Right lobe of liver (tissue), 6 donors: Measurements from ENCODE around the gene SPAG16. TPM values are rescaled to one million over a fixed set of nuclear protein-coding genes. Genes with fewer than 3 reads are reported as not detected.
"Not testable (repeated sequence)": the region's sequence is repeated elsewhere in the genome, so short reads cannot be mapped to it uniquely, and the experiment has no call there.

Experiments
- ATAC-seq, 4 donors: fragments of 200-7000 bp; cut with Tn5 transposase; one replicate each; pipeline ENCODE4 v1.9.1; 2020; ENCODE audit warnings: mild to moderate bottlenecking in 4 of 4, moderate library complexity in 4 of 4
- DNase-seq, 3 donors: peaks; one replicate each; pipeline ENCODE4 v3.0.0-alpha.2; 2020
- H3K27ac ChIP-seq, 3 donors: fragments of 200-600 bp; one replicate each; pipeline ENCODE4 v1.8.0; 2022
- H3K27me3 ChIP-seq, 2 donors: fragments of 200-600 bp; one replicate each; pipeline ENCODE4 v1.8.0; 2022
- H3K36me3 ChIP-seq, 4 donors: fragments of 200-600 bp; sonication (generic) in 1 of 4; one replicate each; pipeline versions ENCODE4 v1.5.1 to v1.8.0; 2017 to 2022; ENCODE audit warnings: control low read depth in 1 of 4
- H3K4me1 ChIP-seq, 4 donors: fragments of 200-600 bp; sonication (generic) in 1 of 4; one replicate each; pipeline versions ENCODE4 v1.5.1 to v1.8.0; 2017 to 2022; ENCODE audit warnings: control low read depth in 1 of 4
- H3K4me3 ChIP-seq, 3 donors: fragments of 200-600 bp; one replicate each; pipeline ENCODE4 v1.8.0; 2022
- H3K9me3 ChIP-seq, 4 donors: fragments of 200-600 bp; sonication (generic) in 1 of 4; one replicate each; pipeline versions ENCODE4 v1.5.1 to v1.8.0; 2017 to 2022; ENCODE audit warnings: control low read depth in 1 of 4
- POLR2A ChIP-seq: fragments of 450-650 bp; IDR thresholded peaks from one replicate; pipeline ENCODE4 v1.6.1; 2017; ENCODE audit warnings: antibody characterized with exemption, mild to moderate bottlenecking
- WGBS: methylation state at CpG from one replicate; pipeline ENCODE4 v1.1.6; 2018; ENCODE audit warnings: low coverage, low lambda C conversion rate; ENCODE audit not compliant: insufficient coverage; ENCODE audit errors: missing lambda C conversion rate; 5-methylcytosine and 5-hydroxymethylcytosine counted together
- intact Hi-C, 2 donors: fragments of 100-400 bp; cut with DNase I; formaldehyde crosslinking; loops; one replicate each; pipeline versions ENCODE4 v1.11.2 to v1.14.1; 2022
- total RNA-seq, 6 experiments: library from RNA; depleted of rRNA in 2 of 6; stranded (reverse); fragments of >200 nt in 2 of 6; fragmentation: NEBNext Ultra II Directional in 3 of 6; extraction: Animal tissue kit (Norgen Biotek cat#: 25700) in 3 of 6; gene quantifications; one replicate each; pipeline versions ENCODE4 v1.1.0 to v1.2.4, GENCODE V29; 2016 to 2023
- TF ChIP-seq, protein P1 (sequence below), 4 donors: fragments of 200-600 bp in 3 of 4; fragments of 450-650 bp in 1 of 4; IDR thresholded peaks; one replicate each; pipeline versions ENCODE4 v1.5.1 to v1.8.0; 2016 to 2022; ENCODE audit warnings: antibody characterized with exemption in 4 of 4, mild to moderate bottlenecking in 2 of 4
- donor health status: DM: no; HTN: yes; CAD: no.
- donor health status: DM: no; HTN: no; CAD: no.
- donor health status: DM: no; HTN: no; CAD: no.
- donor health status: DM: no; HTN: yes; CAD: no.
- donor health status: DM: no; HTN: yes; CAD: no.

The SPAG16 gene
- total RNA-seq, 6 experiments from 2014 or later: 7.2 to 15.3 (median 9.0) TPM

DNA sequence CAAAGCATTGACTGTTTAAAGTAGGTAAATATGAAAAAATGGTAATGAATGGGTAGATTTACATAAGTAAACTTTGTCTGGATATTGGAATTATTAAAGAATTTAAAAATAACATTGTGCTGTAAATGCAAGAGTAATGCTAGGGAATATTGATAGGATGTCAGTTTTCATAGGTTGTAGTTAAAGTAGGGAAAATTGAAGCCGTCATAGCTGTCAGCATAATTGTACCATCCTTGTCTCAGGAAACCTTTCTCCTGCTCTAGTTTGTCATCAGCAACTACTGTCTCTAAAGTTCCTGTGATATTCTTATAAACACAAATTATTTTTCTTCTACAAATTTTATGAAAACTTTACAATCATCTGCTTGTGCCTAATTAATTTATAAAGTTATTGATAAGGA, 10.1 kb upstream of the SPAG16 start:
- WGBS: 46% methylated on average over 1 of the region's 1 CpG

DNA sequence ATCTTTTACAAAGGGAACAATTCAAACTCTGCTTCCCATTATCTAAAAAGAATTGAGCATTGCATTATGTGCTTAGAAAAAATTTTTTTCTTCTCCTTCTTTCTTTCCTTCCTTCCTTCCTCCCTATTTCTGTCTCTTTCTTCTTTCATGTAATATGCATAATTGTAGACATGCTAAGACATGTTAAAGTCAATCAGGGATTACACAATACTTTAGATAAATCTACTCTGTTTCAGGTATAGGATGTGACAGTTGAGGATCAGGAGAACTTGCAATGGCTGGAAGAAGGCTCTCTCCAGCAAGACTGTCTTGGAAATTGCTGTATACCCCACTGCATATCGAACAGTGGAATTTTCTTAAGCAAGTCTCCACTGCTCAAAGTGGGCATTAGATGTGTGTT, 9.0 kb upstream of the SPAG16 start:
- 90% methylated on average over 1 of the region's 1 CpG for WGBS
- no peaks in the 10 kb centered on the region for H3K4me1 ChIP-seq
- H3K27me3 ChIP-seq: no peaks in the 10 kb centered on the region
- H3K27ac ChIP-seq: no peak overlapping the region
- peaks cover 0 to 4% (median 0%) of the 10 kb centered on the region in 4 donors for H3K9me3 ChIP-seq
- intact Hi-C loops: no loop called here
- no peak overlapping the region for H3K4me3 ChIP-seq
- TF ChIP-seq POLR2A: no peak
- TF ChIP-seq, protein P1, sequence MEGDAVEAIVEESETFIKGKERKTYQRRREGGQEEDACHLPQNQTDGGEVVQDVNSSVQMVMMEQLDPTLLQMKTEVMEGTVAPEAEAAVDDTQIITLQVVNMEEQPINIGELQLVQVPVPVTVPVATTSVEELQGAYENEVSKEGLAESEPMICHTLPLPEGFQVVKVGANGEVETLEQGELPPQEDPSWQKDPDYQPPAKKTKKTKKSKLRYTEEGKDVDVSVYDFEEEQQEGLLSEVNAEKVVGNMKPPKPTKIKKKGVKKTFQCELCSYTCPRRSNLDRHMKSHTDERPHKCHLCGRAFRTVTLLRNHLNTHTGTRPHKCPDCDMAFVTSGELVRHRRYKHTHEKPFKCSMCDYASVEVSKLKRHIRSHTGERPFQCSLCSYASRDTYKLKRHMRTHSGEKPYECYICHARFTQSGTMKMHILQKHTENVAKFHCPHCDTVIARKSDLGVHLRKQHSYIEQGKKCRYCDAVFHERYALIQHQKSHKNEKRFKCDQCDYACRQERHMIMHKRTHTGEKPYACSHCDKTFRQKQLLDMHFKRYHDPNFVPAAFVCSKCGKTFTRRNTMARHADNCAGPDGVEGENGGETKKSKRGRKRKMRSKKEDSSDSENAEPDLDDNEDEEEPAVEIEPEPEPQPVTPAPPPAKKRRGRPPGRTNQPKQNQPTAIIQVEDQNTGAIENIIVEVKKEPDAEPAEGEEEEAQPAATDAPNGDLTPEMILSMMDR (IDR thresholded peaks at IDR 0.05): no peak
- no peak for ATAC-seq
- no peaks in the 10 kb centered on the region for H3K36me3 ChIP-seq
- DNase-seq: no peak

More for the DNA sequence above, 10.1 kb upstream of the SPAG16 start:
- intact Hi-C loops: no loop called here
- no peaks in the 10 kb centered on the region for H3K4me1 ChIP-seq
- no peaks in the 10 kb centered on the region for H3K36me3 ChIP-seq
- H3K9me3 ChIP-seq: peaks cover 0 to 4% (median 0%) of the 10 kb centered on the region in 4 donors
- TF ChIP-seq, protein P1 (IDR thresholded peaks at IDR 0.05): no peak
- TF ChIP-seq POLR2A: no peak
- ATAC-seq (no peak), DNase-seq (no peak)
- no peak overlapping the region for H3K4me3 ChIP-seq
- H3K27me3 ChIP-seq: no peaks in the 10 kb centered on the region
- no peak overlapping the region for H3K27ac ChIP-seq

DNA sequence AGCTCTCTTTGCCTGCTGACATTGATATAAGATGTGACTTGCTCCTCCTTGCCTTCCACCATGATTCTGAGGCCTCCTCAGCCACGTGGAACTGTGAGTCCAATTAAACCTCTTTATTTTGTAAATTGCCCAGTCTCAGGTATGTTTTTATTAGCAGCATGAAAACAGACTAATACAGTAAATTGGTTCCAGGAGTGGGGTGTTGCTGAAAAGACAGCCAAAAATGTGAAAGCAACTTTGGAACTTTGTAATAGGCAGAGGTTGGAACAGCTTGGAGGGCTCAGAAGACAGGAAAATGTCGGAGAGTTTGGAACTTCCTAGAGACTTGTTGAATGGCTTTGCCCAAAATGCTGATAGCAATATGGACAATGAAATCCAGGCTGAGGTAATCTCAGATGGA, 7.1 kb upstream of the SPAG16 start:
- 93% methylated on average over 2 of the region's 2 CpGs for WGBS
- ATAC-seq, H3K27me3 ChIP-seq, H3K4me3 ChIP-seq, H3K4me1 ChIP-seq, H3K36me3 ChIP-seq, H3K27ac ChIP-seq, H3K9me3 ChIP-seq, DNase-seq, intact Hi-C loops: not testable (repeated sequence)

- H3K4me3 ChIP-seq: no peak overlapping the region
- no peaks in the 10 kb centered on the region for H3K36me3 ChIP-seq
- TF ChIP-seq POLR2A: no peak
- TF ChIP-seq, protein P1 (IDR thresholded peaks at IDR 0.05): no peak
- ATAC-seq (no peak), DNase-seq (no peak)
- H3K27ac ChIP-seq: no peak overlapping the region
- intact Hi-C loops: no loop called here
- H3K27me3 ChIP-seq: no peaks in the 10 kb centered on the region
- H3K9me3 ChIP-seq: peaks cover 0 to 4% (median 0%) of the 10 kb centered on the region in 4 donors
- WGBS: 33% methylated on average over 1 of the region's 1 CpG
- no peaks in the 10 kb centered on the region for H3K4me1 ChIP-seq
These were observed 5.1 kb upstream of the SPAG16 start for GRCh38 chr2:213279116-213279620.

DNA sequence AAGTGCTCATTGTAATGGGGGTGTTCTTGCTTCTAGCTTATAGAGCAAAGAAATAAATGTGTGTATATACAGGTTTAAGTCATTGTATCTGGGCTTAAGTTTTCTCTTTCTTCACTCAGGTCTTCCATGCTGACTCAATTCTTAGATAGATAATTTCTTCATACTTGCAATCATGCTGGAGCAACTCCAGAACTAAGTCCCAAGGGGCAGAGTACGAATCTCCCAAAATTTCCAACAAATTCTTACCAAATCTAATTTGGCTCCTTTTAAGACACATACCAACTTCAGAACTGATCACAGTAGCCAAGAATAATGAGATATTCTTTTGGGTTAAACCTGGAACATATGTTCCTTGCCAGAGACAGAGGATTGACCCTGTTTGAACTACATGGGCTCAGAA, 4.3 kb upstream of the SPAG16 start:
- no peak overlapping the region for H3K27ac ChIP-seq
- no peaks in the 10 kb centered on the region for H3K27me3 ChIP-seq
- peaks cover 0 to under 1% (median 0%) of the 10 kb centered on the region in 4 donors for H3K4me1 ChIP-seq
- peaks cover 0 to 4% (median 0%) of the 10 kb centered on the region in 4 donors for H3K9me3 ChIP-seq
- 20% methylated on average over 1 of the region's 1 CpG for WGBS
- TF ChIP-seq, protein P1 (IDR thresholded peaks at IDR 0.05): no peak
- TF ChIP-seq POLR2A: no peak
- DNase-seq (no peak), ATAC-seq (no peak)
- no peaks in the 10 kb centered on the region for H3K36me3 ChIP-seq
- intact Hi-C loops: no loop called here
- no peak overlapping the region for H3K4me3 ChIP-seq
